PC-9 (cell line): ENCODE data around the gene VPS16. TPM values are rescaled to one million over a fixed set of nuclear protein-coding genes. Genes with fewer than 3 reads are reported as not detected.

ENCODE experiments used
- BruUV-seq: library from RNA; stranded (reverse); fragments of 400-500 nt; replicated peaks from 2 replicates; lab custom pipeline; 2021; lab: Mats Ljungman, UMichigan
- CTCF ChIA-PET: fragments of 300-600 bp; sonication (Branson Sonifier 250); formaldehyde crosslinking; loops from one replicate; lab custom pipeline; 2022; ENCODE audit warnings: antibody characterized with exemption; lab: Charles Lee
- POLR2A ChIA-PET: fragments of 300-600 bp; sonication (Branson Sonifier 250); formaldehyde crosslinking; loops from one replicate; lab custom pipeline; 2022; ENCODE audit warnings: antibody characterized with exemption; ENCODE audit not compliant: unreplicated experiment; lab: Charles Lee
- DNase-seq, 2 experiments: peaks; one replicate each; pipeline versions ENCODE4 v3.0.0 to v3.0.0-alpha.2; 2015 to 2022; ENCODE audit warnings: mixed read lengths in 1 of 2
- H2AFZ ChIP-seq: fragments of 200-600 bp; sonication (generic); 2 replicates; pipeline ENCODE4 v1.8.1; 2017; ENCODE audit warnings: antibody characterized with exemption
- H3F3A ChIP-seq: fragments of 200-600 bp; sonication (generic); 2 replicates; pipeline ENCODE4 v1.8.1; 2017; ENCODE audit warnings: antibody characterized with exemption, mild to moderate bottlenecking, low read depth; ENCODE audit not compliant: insufficient read depth
- H3K27ac ChIP-seq: fragments of 200-600 bp; sonication (generic); 2 replicates; pipeline ENCODE4 v1.6.1; 2016; ENCODE audit warnings: mixed run types
- H3K27me3 ChIP-seq: fragments of 200-600 bp; sonication (generic); 2 replicates; pipeline ENCODE4 v1.6.1; 2016; ENCODE audit warnings: low read depth, mixed run types; ENCODE audit not compliant: insufficient read depth
- H3K36me3 ChIP-seq: fragments of 200-600 bp; sonication (generic); 2 replicates; pipeline ENCODE4 v1.6.1; 2016; ENCODE audit warnings: low read depth, mixed run types
- H3K4me1 ChIP-seq: fragments of 200-600 bp; sonication (generic); replicated peaks from 2 replicates; pipeline ENCODE4 v1.6.1; 2016; ENCODE audit warnings: mixed run types; ENCODE audit not compliant: insufficient read depth
- H3K4me2 ChIP-seq: fragments of 200-600 bp; sonication (generic); 2 replicates; pipeline ENCODE4 v1.6.1; 2017; ENCODE audit warnings: mixed run types
- H3K4me3 ChIP-seq: fragments of 200-600 bp; sonication (generic); 2 replicates; pipeline ENCODE4 v1.6.1; 2016; ENCODE audit warnings: mixed run types
- H3K79me2 ChIP-seq: fragments of 200-600 bp; sonication (generic); 2 replicates; pipeline ENCODE4 v1.6.1; 2017; ENCODE audit warnings: low read depth, mixed run types
- H3K9me2 ChIP-seq: fragments of 200-600 bp; sonication (generic); 2 replicates; pipeline ENCODE4 v1.8.1; 2017; ENCODE audit warnings: mild to moderate bottlenecking; ENCODE audit not compliant: insufficient read depth
- H3K9me3 ChIP-seq: fragments of 200-600 bp; sonication (generic); 2 replicates; pipeline ENCODE4 v1.8.1; 2016; ENCODE audit warnings: low read depth; ENCODE audit not compliant: insufficient read depth
- H4K20me1 ChIP-seq: fragments of 200-600 bp; sonication (generic); 2 replicates; pipeline ENCODE4 v1.8.1; 2017; ENCODE audit not compliant: insufficient read depth
- EZH2 ChIP-seq: fragments of 200-600 bp; sonication (generic); IDR thresholded peaks from 2 replicates; pipeline ENCODE4 v1.8.0; 2017; ENCODE audit warnings: antibody characterized with exemption, low read depth
- intact Hi-C: fragments of 100-400 bp; cut with micrococcal nuclease; formaldehyde crosslinking; loops from one replicate; pipeline ENCODE4 v1.10.0; 2022; ENCODE audit not compliant: unreplicated experiment
- total RNA-seq: library from RNA; stranded (reverse); gene quantifications from 2 replicates; pipeline ENCODE4 v1.2.3, GENCODE V29; 2021
- TF ChIP-seq, protein P1 (sequence below): fragments of 200-600 bp; sonication (generic); conservative IDR thresholded peaks from 2 replicates; pipeline ENCODE4 v1.6.1; 2017; ENCODE audit warnings: mixed run types, antibody characterized with exemption, mild to moderate bottlenecking, moderate library complexity

The VPS16 gene
- total RNA-seq, 1 experiment from 2014 or later, result 31.9 TPM

DNA sequence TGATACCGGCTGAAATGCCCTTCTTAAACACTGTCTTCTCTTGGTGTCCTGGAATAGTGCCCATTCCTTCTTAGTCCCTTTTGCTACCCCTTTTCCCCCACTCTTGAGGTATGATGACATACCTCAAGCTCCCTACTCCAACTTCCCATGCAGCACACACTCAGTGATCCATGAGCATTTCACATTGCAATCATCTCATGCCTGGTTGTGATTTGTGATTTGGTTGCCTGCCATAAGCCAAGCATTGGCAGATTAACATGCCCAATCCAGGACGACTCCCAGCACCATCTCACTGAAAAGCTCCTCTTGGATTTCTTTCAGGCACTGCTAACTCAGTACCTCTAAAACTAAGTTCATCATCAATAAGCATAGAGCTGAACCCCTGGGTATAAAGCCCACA is 18.0 kb downstream of the VPS16 start:
- CTCF ChIA-PET, result interaction anchor here (0.6 kb wide), 1 partner anchor 153 kb away, joined by 6 read pairs; no protein-coding TSS in a partner anchor
- Histone ChIP-seq H3K36me3 (no peaks in the 10 kb centered on the region), H3K27me3 (no peaks in the 10 kb centered on the region), H3K4me1 (no peaks in the 10 kb centered on the region), H2AFZ (no peak overlapping the region), H3K9me2 (no peaks in the 10 kb centered on the region), H3K4me2 (no peak overlapping the region), H3K4me3 (no peak overlapping the region), H3K79me2 (no peaks in the 10 kb centered on the region), H3K27ac (no peak overlapping the region), H4K20me1 (no peaks in the 10 kb centered on the region), H3F3A (no peaks in the 10 kb centered on the region), H3K9me3 (no peaks in the 10 kb centered on the region)
- TF ChIP-seq EZH2, result no peak
- TF ChIP-seq, protein P1, sequence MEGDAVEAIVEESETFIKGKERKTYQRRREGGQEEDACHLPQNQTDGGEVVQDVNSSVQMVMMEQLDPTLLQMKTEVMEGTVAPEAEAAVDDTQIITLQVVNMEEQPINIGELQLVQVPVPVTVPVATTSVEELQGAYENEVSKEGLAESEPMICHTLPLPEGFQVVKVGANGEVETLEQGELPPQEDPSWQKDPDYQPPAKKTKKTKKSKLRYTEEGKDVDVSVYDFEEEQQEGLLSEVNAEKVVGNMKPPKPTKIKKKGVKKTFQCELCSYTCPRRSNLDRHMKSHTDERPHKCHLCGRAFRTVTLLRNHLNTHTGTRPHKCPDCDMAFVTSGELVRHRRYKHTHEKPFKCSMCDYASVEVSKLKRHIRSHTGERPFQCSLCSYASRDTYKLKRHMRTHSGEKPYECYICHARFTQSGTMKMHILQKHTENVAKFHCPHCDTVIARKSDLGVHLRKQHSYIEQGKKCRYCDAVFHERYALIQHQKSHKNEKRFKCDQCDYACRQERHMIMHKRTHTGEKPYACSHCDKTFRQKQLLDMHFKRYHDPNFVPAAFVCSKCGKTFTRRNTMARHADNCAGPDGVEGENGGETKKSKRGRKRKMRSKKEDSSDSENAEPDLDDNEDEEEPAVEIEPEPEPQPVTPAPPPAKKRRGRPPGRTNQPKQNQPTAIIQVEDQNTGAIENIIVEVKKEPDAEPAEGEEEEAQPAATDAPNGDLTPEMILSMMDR, result no peak
- intact Hi-C loops, result no loop called here
- POLR2A ChIA-PET, result no interaction called here
- DNase-seq, result no peak
- BruUV-seq, result no TSS peak

DNA sequence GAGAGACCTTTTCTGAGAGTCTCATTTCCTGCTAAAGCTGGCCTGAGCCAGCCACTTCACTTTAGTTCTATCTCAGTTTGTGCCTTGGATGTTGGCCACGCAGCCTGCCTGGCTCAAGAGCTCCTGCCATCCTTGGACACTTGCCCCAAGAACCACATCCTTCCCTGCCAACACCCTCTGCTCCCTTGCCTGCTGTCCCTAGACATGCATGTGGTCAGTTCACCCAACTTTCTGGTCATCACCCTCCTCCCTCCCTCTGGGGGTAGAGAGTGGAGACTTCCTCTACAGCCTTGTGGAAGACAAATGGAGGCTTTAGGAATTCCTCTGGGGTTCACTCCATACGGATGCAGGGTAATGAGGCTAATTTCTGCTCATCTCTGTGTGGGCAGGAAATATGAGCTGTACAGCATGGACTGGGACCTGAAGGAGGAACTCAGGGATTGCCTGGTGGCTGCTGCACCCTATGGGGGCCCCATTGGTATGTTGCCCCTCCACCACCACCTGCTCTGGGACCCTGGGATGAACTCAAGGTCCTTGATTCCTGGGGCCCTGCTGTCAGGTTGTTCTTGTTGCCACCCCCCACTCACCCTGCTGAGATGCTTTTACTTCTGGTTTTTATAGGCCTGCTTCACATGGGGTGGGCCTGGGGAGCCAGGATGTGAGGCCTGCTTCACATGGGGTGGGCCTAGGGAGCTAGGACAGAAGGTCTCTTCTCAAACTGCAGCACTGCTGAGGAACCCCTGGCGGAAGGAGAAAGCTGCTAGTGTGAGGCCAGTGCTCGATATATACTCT is 19.0 kb downstream of the VPS16 start:
- H3K27me3 ChIP-seq, result no peaks in the 10 kb centered on the region
- H3K4me1 ChIP-seq, result no peaks in the 10 kb centered on the region
- CTCF ChIA-PET, result no interaction called here
- TF ChIP-seq, protein P1, result no peak
- TF ChIP-seq EZH2, result no peak
- no peak overlapping the region for H3K4me2 ChIP-seq
- H3K9me2 ChIP-seq, result no peaks in the 10 kb centered on the region
- H3K27ac ChIP-seq, result no peak overlapping the region
- no peaks in the 10 kb centered on the region for H4K20me1 ChIP-seq
- POLR2A ChIA-PET, result interaction anchor here (0.6 kb wide), 1 partner anchor 52 kb away, joined by 3 read pairs; no protein-coding TSS in a partner anchor
- BruUV-seq, result no TSS peak
- H3K36me3 ChIP-seq, result no peaks in the 10 kb centered on the region
- no peak overlapping the region for H2AFZ ChIP-seq
- intact Hi-C loops, result no loop called here
- no peaks in the 10 kb centered on the region for H3K79me2 ChIP-seq
- H3F3A ChIP-seq, result no peaks in the 10 kb centered on the region
- H3K9me3 ChIP-seq, result no peaks in the 10 kb centered on the region
- H3K4me3 ChIP-seq, result no peak overlapping the region
- no peak for DNase-seq

DNA sequence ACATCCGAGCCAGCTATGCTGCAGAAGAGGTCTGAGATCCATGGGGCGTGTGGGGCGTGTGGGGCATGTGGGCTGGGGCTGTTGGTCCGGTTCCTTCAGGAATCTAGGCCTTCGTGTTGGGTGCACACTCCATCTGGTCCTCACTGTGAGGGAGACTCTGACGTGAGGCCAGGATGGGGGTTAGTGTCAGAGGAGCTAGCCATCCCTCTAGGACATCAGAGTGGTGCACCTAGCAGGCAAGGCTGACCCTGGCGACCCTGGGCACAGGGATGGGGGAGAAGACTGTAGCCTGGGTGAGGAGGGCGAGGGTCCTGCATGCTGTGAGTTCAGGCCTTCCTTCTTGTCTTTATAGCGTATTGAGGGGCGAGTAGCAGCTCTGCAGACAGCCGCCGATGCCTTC is 24.1 kb downstream of the VPS16 start:
- H3K36me3 ChIP-seq, result no peaks in the 10 kb centered on the region
- BruUV-seq, result no TSS peak
- POLR2A ChIA-PET, result no interaction called here

More for the DNA sequence above, 24.1 kb downstream of the VPS16 start:
- Histone ChIP-seq H2AFZ (no peak overlapping the region), H3K4me3 (no peak overlapping the region), H3K27ac (no peak overlapping the region), H3K27me3 (no peaks in the 10 kb centered on the region), H3K79me2 (no peaks in the 10 kb centered on the region), H3K9me3 (no peaks in the 10 kb centered on the region), H3K9me2 (no peaks in the 10 kb centered on the region), H4K20me1 (no peaks in the 10 kb centered on the region), H3K4me1 (no peaks in the 10 kb centered on the region), H3K4me2 (no peak overlapping the region), H3F3A (0 out of 2 replicates have a peak, but pooled peaks cover 3% of the 10 kb centered on the region)
- no peak for DNase-seq
- CTCF ChIA-PET, result no interaction called here
- intact Hi-C loops, result no loop called here
- TF ChIP-seq, protein P1, result no peak
- TF ChIP-seq EZH2, result no peak
